AML-193 (cell line): ENCODE measurements around the gene EPN3.

Experiments used
- DNase-seq, 2 experiments: peaks; one replicate each; lab custom pipeline; 2025; lab: John Stamatoyannopoulos, UW

EPN3 gene

DNA sequence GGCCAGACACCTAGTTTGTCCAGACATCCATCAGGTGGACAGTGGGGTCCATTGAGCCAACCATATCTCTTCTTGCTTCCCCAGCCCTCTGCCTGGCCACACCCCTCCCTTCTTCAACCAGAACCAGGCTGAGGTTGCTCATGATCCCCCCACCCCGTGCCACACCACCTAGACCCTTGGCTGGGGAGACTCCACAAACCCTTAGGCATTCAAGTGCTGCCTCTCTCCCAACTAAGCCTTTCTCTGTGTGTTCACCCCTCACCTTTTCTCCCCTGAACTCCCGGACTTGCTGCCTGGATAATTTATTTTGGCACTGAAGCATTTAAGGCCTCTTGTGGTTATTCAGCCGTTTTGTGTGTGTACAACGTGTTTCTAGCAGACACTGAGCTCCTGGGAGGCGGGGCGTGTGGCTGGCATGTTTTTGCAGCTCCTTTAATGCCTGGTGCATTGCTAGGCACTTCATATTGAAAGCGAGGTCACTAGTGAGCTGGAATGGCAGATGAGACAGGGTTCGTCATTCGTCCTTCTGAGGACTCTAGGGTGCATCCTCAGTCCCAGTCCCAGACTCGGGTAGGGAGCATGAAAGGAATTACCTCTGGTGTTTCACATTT lies 56.7 kb downstream of the EPN3 start:
- no peak for DNase-seq

DNA sequence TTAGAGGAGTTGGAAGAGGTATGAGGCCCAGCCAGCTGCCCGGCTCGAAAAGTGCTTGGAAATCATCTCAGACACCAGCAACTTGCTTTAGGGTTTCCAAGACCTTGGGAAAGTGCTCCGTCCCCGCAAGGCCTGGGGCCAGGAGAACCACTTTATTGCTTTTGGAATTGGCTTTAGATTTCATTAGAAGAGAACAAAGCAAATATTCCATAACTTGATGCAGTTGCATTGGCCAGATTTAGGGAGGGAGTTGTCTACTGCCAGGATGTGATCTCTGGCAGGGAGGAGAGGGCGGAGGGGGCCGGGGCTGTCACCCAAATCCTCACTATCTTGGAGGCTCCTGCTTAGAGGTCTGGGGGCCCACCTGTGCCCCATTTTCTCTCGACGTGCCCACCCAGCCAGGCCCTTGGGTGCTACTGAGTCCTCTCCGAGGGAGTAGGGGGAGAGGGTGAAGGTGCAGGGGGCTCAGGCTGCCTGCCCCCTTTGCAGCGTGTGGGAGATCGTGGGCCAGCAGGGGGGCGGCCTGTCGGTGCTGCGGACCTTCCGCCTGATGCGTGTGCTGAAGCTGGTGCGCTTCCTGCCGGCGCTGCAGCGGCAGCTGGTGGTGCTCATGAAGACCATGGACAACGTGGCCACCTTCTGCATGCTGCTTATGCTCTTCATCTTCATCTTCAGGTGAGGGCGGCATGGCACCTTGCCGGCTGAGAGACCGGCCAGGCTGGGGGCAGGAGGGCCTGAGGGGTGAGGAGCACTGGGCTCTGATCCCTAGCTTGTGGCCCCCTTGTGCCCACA lies 58.6 kb downstream of the EPN3 start:
- DNase-seq: no peak

DNA sequence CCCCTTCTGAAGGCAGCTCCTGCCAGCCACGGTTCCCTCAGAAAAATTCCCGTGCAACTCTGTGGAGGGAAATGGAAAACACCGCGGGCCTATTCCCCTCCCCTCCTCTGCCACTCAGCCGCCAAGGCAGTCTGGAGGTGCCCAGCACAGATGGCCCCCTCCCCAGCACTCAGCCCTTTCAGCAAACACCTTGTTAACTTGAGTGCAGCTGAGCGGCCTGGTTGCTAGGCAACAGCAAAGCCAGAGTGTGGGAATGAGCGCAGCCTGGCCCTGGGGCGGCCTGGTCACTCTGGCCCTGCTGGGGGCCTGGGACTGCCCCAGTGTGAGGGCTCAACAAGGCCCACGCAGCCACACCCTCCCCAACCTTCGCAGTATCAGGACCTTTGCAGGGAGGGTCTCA lies 60.8 kb downstream of the EPN3 start:
- no peak for DNase-seq
